ENCODE measurements around the gene SAMD11.

The SAMD11 gene

GRCh38 chr1:953524-954320 lies 30.0 kb downstream of the SAMD11 start:
- H3K79me2 ChIP-seq (ENCODE audit: low read length), result peaks cover 35% of the 10 kb centered on the region
- H4K20me1 ChIP-seq (ENCODE audit: insufficient read depth, low read length), result no peaks in the 10 kb centered on the region
- no peaks in the 10 kb centered on the region for H3K9me3 ChIP-seq (replicated peaks; ENCODE audit: insufficient read depth, low read length)
- TF ChIP-seq CTCF (IDR thresholded peaks at IDR 0.05; ENCODE audit: low read length), result no peak
- TF ChIP-seq EZH2 (optimal IDR thresholded peaks at IDR 0.05; ENCODE audit: low read depth, low read length), result no peak
- no peak for TF ChIP-seq EZH2phosphoT487 (IDR thresholded peaks at IDR 0.05; ENCODE audit: low read length)
- no peaks in the 10 kb centered on the region for H3F3A ChIP-seq (ENCODE audit: insufficient read depth, low read length)
- no peak for DNase-seq
- H3K4me3 ChIP-seq (ENCODE audit: low read length), result no peak overlapping the region
- H3K9ac ChIP-seq (ENCODE audit: low read length), result no peak overlapping the region
- H3K27me3 ChIP-seq (replicated peaks; ENCODE audit: insufficient read depth, low read length), result no peaks in the 10 kb centered on the region
- no peak overlapping the region for H2AFZ ChIP-seq (ENCODE audit: low read length)
- H3K4me2 ChIP-seq (ENCODE audit: low read depth, low read length), result no peak overlapping the region
- no peaks in the 10 kb centered on the region for H3K9me2 ChIP-seq (replicated peaks; ENCODE audit: insufficient read depth, low read length)
- no peak overlapping the region for H3K27ac ChIP-seq (ENCODE audit: low read length)
- 0 out of 2 replicates have a peak, but pooled peaks cover 6% of the 10 kb centered on the region for H3K4me1 ChIP-seq (ENCODE audit: low read length)
- peaks cover 4% of the 10 kb centered on the region for H3K36me3 ChIP-seq (replicated peaks; ENCODE audit: insufficient read depth, low read length)

GRCh38 chr1:954927-955326 lies 31.2 kb downstream of the SAMD11 start:
- Histone ChIP-seq H3K27me3 (replicated peaks; ENCODE audit: insufficient read depth, low read length) (no peaks in the 10 kb centered on the region), H3K4me1 (ENCODE audit: low read length) (0 out of 2 replicates have a peak, but pooled peaks cover 6% of the 10 kb centered on the region), H3K9me2 (replicated peaks; ENCODE audit: insufficient read depth, low read length) (no peaks in the 10 kb centered on the region), H3F3A (ENCODE audit: insufficient read depth, low read length) (no peaks in the 10 kb centered on the region), H3K9me3 (replicated peaks; ENCODE audit: insufficient read depth, low read length) (no peaks in the 10 kb centered on the region), H3K9ac (ENCODE audit: low read length) (no peak overlapping the region), H3K4me2 (ENCODE audit: low read depth, low read length) (no peak overlapping the region), H2AFZ (ENCODE audit: low read length) (no peak overlapping the region), H4K20me1 (ENCODE audit: insufficient read depth, low read length) (no peaks in the 10 kb centered on the region), H3K36me3 (replicated peaks; ENCODE audit: insufficient read depth, low read length) (peaks cover 4% of the 10 kb centered on the region), H3K79me2 (ENCODE audit: low read length) (peaks cover 38% of the 10 kb centered on the region), H3K4me3 (ENCODE audit: low read length) (no peak overlapping the region), H3K27ac (ENCODE audit: low read length) (no peak overlapping the region)
- no peak for TF ChIP-seq EZH2phosphoT487 (IDR thresholded peaks at IDR 0.05; ENCODE audit: low read length)
- TF ChIP-seq CTCF (IDR thresholded peaks at IDR 0.05; ENCODE audit: low read length), result no peak
- no peak for TF ChIP-seq EZH2 (optimal IDR thresholded peaks at IDR 0.05; ENCODE audit: low read depth, low read length)
- no peak for DNase-seq

- no peaks in the 10 kb centered on the region for H4K20me1 ChIP-seq (ENCODE audit: insufficient read depth, low read length)
- peaks cover 38% of the 10 kb centered on the region for H3K79me2 ChIP-seq (ENCODE audit: low read length)
Observed at GRCh38 chr1:955474-955873, 31.8 kb downstream of the SAMD11 start.

More at GRCh38 chr1:955474-955873, 31.8 kb downstream of the SAMD11 start:
- Histone ChIP-seq H2AFZ (ENCODE audit: low read length) (no peak overlapping the region), H3K27ac (ENCODE audit: low read length) (no peak overlapping the region), H3K4me2 (ENCODE audit: low read depth, low read length) (no peak overlapping the region), H3K36me3 (replicated peaks; ENCODE audit: insufficient read depth, low read length) (peaks cover 4% of the 10 kb centered on the region; the same call in 1 of the 2 replicates), H3K9ac (ENCODE audit: low read length) (no peak overlapping the region), H3K9me3 (replicated peaks; ENCODE audit: insufficient read depth, low read length) (no peaks in the 10 kb centered on the region), H3F3A (ENCODE audit: insufficient read depth, low read length) (no peaks in the 10 kb centered on the region), H3K27me3 (replicated peaks; ENCODE audit: insufficient read depth, low read length) (no peaks in the 10 kb centered on the region), H3K4me1 (ENCODE audit: low read length) (0 out of 2 replicates have a peak, but pooled peaks cover 6% of the 10 kb centered on the region), H3K4me3 (ENCODE audit: low read length) (no peak overlapping the region), H3K9me2 (replicated peaks; ENCODE audit: insufficient read depth, low read length) (no peaks in the 10 kb centered on the region)
- no peak for TF ChIP-seq CTCF (IDR thresholded peaks at IDR 0.05; ENCODE audit: low read length)
- no peak for TF ChIP-seq EZH2phosphoT487 (IDR thresholded peaks at IDR 0.05; ENCODE audit: low read length)
- no peak for TF ChIP-seq EZH2 (optimal IDR thresholded peaks at IDR 0.05; ENCODE audit: low read depth, low read length)
- DNase-seq, result no peak
